Cerebellar cortex (tissue), 1 donor: ENCODE results near the gene SPAST.
A peak's percentile ranks its signal among the peaks of the same experiment; 100 is the strongest.
"Not testable (repeated sequence)": the region's sequence is repeated elsewhere in the genome, so short reads cannot be mapped to it uniquely, and the experiment has no call there.

Experiments used
- DNase-seq: peaks from one replicate; pipeline ENCODE4 v3.0.0-alpha.2; 2015; ENCODE audit warnings: low spot score

Gene SPAST

GRCh38 chr2:32124660-32125059 lies 61.3 kb downstream of the SPAST start:
- DNase-seq, result no peak

GRCh38 chr2:32128636-32129035 lies 65.3 kb downstream of the SPAST start:
- DNase-seq, result no peak

DNA sequence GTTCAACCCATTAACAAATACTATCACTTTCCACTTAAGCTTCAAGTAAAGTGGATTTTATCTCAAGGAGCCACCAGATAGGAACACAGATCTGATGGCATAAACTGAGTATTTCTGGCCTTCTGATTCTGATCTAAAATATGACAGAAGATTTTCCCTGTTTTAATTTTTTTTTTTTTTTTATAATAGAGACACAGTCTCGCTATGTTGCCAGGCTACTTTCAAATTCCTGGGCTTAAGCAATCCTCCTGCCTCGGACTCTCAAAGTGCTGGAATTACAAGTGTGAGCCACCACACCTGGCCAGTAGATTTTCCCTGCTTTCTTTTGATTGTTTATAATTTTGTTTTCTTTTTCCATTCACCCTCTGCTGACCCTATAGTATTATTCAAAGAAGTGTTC lies 65.7 kb downstream of the SPAST start:
- DNase-seq, result no peak

- peak; percentile 24 for DNase-seq
These were observed 72.1 kb downstream of the SPAST start for GRCh38 chr2:32135409-32135808.

DNA sequence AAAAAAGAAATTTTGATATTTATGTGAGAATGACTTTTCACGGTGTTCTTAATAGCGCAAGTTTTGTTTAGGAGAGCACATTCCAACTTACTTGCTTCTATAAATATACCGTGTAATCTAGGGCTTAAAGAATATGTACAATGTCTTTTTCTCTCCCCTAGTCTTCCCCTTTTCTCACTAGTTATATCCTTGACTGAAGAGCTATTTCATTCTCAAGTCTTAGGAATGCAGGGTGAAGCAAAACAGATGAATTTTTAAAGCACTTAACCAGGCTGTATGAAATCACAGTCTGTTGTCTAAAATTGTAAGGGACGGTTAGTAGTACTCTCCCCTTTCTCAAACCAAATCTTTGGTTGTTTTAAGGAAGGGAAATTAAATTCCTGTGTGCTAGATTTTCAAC lies 72.7 kb downstream of the SPAST start:
- DNase-seq, result no peak

DNA sequence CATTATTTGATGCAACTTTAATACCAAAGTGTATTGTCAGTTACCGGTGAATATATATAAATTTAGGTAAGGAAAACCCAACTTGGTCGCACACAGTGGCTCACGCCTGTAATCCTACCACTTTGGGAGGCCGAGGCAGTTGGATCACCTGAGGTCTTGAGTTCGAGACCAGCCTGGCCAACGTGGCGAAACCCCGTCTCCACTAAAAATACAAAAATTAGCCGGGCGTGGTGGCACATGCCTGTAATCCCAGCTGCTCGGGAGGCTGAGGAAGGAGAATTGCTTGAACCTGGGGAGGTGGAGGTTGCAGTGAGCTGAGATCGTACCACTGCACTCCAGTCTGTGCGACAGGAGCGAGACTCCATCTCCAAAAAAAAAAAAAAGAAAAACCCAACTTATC lies 88.2 kb downstream of the SPAST start:
- not testable (repeated sequence) for DNase-seq

- no peak for DNase-seq
These were observed 96.3 kb downstream of the SPAST start for GRCh38 chr2:32159678-32160077.

- no peak for DNase-seq
These were observed 97.9 kb downstream of the SPAST start for GRCh38 chr2:32161296-32161695.

- not testable (repeated sequence) for DNase-seq
These were observed 100.9 kb downstream of the SPAST start for GRCh38 chr2:32164254-32164653.

DNA sequence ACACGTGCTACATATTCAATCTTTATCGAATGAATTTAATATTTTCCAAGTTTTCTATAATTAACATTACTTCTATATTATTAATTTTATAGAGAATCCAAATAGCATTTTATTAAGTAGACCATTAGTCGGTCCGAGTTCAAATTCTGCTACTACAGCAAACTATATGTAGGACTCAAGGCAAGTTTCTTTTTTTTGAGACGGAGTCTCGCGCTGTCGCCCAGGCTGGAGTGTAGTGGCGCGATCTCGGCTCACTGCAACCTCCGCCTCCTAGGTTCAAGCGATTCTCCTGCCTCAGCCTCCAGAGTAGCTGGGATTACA lies 101.6 kb downstream of the SPAST start:
- DNase-seq, result not testable (repeated sequence)

GRCh38 chr2:32166115-32166574 lies 102.8 kb downstream of the SPAST start:
- DNase-seq, result no peak

GRCh38 chr2:32168513-32168912 lies 105.2 kb downstream of the SPAST start:
- no peak for DNase-seq

DNA sequence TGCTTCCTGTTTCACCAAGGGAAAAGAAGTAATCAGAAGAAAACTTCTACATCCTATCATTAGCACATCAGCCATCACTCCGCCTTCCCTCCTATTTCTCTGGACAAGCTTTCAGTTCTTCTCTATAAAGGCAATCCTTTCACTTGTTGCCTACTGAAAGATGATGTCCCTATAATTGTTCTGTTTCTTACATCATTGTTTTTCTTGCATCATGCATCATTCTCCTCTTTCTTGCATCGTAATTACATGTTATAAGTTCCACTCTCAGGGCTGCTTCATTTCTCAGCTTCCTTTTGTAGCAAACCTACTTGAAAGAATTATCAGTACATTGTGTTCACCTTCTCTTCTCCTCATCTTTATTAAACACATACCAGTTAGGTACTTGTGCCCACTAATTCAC lies 109.5 kb downstream of the SPAST start:
- DNase-seq, result no peak

- DNase-seq, result no peak
These were observed 119.3 kb downstream of the SPAST start for GRCh38 chr2:32182667-32183066.

DNA sequence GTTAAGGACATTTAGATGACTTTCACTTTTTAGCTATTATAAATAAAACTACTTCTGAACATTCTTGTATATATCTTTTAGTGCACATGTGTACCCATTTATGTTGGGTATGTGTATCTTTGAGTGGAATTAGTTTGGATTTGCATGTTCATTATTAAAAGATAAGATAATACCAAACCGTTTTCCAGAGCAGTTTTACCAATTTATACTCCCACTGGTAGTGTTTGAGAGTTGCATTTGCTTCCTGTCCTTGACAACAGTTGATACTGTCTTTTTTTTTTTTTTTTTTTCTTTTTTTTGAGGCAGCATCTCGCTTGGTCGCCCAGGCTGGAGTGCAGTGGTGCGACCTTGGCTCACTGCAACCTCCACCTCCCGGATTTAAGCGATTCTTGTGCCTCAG lies 125.7 kb downstream of the SPAST start:
- DNase-seq, result no peak

- no peak for DNase-seq
These were observed 129.1 kb downstream of the SPAST start for GRCh38 chr2:32192418-32192817.

DNA sequence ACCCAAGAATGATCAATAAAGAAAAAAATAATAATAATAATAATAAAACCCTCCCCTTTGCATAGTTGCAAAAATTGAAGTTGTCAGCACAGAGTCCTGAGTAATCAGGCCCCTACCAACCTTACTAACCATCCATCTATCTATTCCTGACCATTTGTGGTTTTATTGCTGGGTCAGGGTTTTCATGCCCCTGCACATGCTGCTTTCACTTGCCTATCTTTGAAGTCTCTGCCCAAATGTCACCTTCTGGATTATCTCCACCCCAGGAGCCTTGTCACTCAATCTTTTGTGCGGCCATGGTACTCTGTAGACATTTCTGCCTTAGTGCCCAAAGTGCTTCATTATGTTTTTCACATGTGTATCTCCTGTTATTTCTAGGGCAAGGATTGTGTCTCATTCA lies 137.5 kb downstream of the SPAST start:
- DNase-seq, result no peak

- not testable (repeated sequence) for DNase-seq
These were observed 140.1 kb downstream of the SPAST start for GRCh38 chr2:32203428-32203827.
